Activated T-helper 2 cell treated with anti-CD3 and anti-CD28 coated beads, Interferon-gamma antibody, Interleukin-2, Interleukin-4, amounts not matched to agents 10 μg/mL and 5 μg/mL and 100 μg/mL, durations not matched to agents 14 hours and 24 hours and 36 hours (primary cell): Measurements from ENCODE around the gene TXNRD3. TPM values are rescaled to one million over a fixed set of nuclear protein-coding genes. Genes with fewer than 3 reads are reported as not detected.

Experiments used
- DNase-seq: peaks from one replicate; pipeline ENCODE4 v3.0.0; 2021; ENCODE audit warnings: low spot score
- H3K27ac Mint-ChIP-seq: one replicate; pipeline ENCODE4 v1.8.0; 2021; ENCODE audit warnings: mixed read lengths
- H3K27me3 Mint-ChIP-seq: one replicate; pipeline ENCODE4 v1.8.0; 2021; ENCODE audit warnings: low read depth, mixed read lengths
- H3K36me3 Mint-ChIP-seq: one replicate; pipeline ENCODE4 v1.8.0; 2021; ENCODE audit warnings: low read depth, mixed read lengths
- H3K4me1 Mint-ChIP-seq: one replicate; pipeline ENCODE4 v1.8.0; 2021; ENCODE audit warnings: low read depth, mixed read lengths
- H3K4me3 Mint-ChIP-seq: one replicate; pipeline ENCODE4 v1.8.0; 2021; ENCODE audit warnings: low read depth, mild to moderate bottlenecking, moderate library complexity, mixed read lengths
- H3K9me3 Mint-ChIP-seq: one replicate; pipeline ENCODE4 v1.8.0; 2021; ENCODE audit warnings: mixed read lengths
- intact Hi-C: fragments of 100-400 bp; cut with micrococcal nuclease; formaldehyde crosslinking; loops from one replicate; pipeline ENCODE4 v1.15.1; 2023
- total RNA-seq: library from RNA; stranded (reverse); gene quantifications from 2 replicates; pipeline ENCODE4 v1.2.3, GENCODE V29; 2022

TXNRD3 gene
- 0.96 and 1.3 TPM in 2 replicates for total RNA-seq

- H3K9me3 Mint-ChIP-seq, result no peaks in the 10 kb centered on the region
- H3K27ac Mint-ChIP-seq, result no peak within 1 kb of the TSS
- DNase-seq, result peak; percentile 37
- peak within 1 kb of the TSS; percentile 68 for H3K4me3 Mint-ChIP-seq
- peaks cover 39% of the 10 kb centered on the region for H3K27me3 Mint-ChIP-seq
- no peaks in the 10 kb centered on the region for H3K36me3 Mint-ChIP-seq
- intact Hi-C loops, result no loop called here
- H3K4me1 Mint-ChIP-seq, result peaks cover 4% of the 10 kb centered on the region
Measured at GRCh38 chr3:126654571-126655383, at the start of gene TXNRD3. Gene TXNRD3 (minus strand): TSS chr3:126655124.

GRCh38 chr3:126703512-126704493, 48.9 kb upstream of the TXNRD3 start, which contains the start of gene CHCHD6:
Gene CHCHD6 (plus strand): TSS chr3:126704240. CDS start chr3:126704313, 73 bp downstream.
- intact Hi-C loops, result loop anchor here (5.0 kb wide), 1 partner anchor 278 kb away; the partner anchor contains the start of gene PLXNA1
- Mint-ChIP-seq H3K27ac (peak within 1 kb of the TSS; percentile 80), H3K36me3 (no peaks in the 10 kb centered on the region)

GRCh38 chr3:126699011-126699410, 44.1 kb upstream of the TXNRD3 start:
- H3K36me3 Mint-ChIP-seq, result no peaks in the 10 kb centered on the region
- H3K27ac Mint-ChIP-seq, result no peak overlapping the region
- H3K4me1 Mint-ChIP-seq, result peaks cover 8% of the 10 kb centered on the region
- H3K4me3 Mint-ChIP-seq, result no peak overlapping the region
- no peaks in the 10 kb centered on the region for H3K9me3 Mint-ChIP-seq
- DNase-seq, result no peak
- intact Hi-C loops, result no loop called here
- peaks cover 50% of the 10 kb centered on the region for H3K27me3 Mint-ChIP-seq

More at GRCh38 chr3:126703512-126704493, 48.9 kb upstream of the TXNRD3 start, which contains the start of gene CHCHD6:
- Mint-ChIP-seq H3K9me3 (no peaks in the 10 kb centered on the region), H3K4me1 (peaks cover 15% of the 10 kb centered on the region), H3K27me3 (peaks cover 34% of the 10 kb centered on the region), H3K4me3 (peak within 1 kb of the TSS; percentile 97)
- DNase-seq, result peak; percentile 94

DNA sequence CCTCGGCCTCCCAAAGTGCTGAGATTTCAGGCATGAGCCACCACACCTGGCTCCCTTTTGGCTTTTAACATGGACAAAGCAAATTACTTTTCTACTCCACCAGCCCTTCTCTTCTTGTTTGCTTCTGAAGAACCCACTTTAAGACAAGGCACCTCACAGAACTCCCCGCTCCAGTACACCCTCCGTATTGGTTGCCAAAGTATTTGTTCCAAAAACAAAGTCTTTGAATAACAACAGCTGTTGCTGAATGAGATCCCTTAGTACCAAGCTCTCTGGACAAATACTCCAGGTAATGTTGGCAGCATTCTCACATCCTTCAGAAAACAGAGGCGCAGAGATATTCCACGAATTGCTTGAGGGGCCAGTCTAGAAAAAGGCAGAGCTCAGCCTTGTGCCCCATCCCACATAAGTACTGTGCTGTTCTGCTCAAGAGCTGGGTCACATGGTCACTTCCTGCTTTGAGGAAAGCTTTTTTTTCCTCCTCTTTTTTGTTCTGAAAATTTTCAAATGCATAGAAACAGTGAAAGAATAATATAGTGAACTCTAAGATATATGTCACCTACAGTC, 41.9 kb upstream of the TXNRD3 start:
- Mint-ChIP-seq H3K9me3 (no peaks in the 10 kb centered on the region), H3K4me1 (no peaks in the 10 kb centered on the region), H3K27me3 (peaks cover 44% of the 10 kb centered on the region), H3K36me3 (no peaks in the 10 kb centered on the region), H3K4me3 (no peak overlapping the region), H3K27ac (no peak overlapping the region)
- intact Hi-C loops, result no loop called here
- DNase-seq, result no peak

DNA sequence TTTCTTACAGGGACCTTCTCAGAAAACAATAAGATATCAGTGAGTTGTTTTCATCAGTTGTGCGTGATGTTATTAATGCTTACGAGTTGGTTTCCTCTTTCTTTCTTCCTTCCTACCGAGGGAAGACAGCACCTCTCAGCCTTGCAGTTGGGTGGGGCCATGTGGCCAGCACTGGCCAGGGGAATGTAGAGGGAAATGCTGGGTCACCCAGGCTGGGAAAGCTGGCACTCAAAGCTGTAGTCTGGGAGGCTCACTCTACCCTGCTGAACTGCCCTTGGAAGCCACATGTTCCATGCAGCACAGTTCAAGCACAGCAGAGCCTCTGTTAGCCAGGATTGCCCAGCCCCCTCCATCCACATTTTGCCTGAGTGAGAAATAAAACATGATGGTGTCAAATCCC, 39.0 kb upstream of the TXNRD3 start:
- H3K36me3 Mint-ChIP-seq, result no peaks in the 10 kb centered on the region
- no peak overlapping the region for H3K4me3 Mint-ChIP-seq
- H3K9me3 Mint-ChIP-seq, result no peaks in the 10 kb centered on the region
- H3K4me1 Mint-ChIP-seq, result no peaks in the 10 kb centered on the region
- no peak overlapping the region for H3K27ac Mint-ChIP-seq
- H3K27me3 Mint-ChIP-seq, result peaks cover 34% of the 10 kb centered on the region
- no peak for DNase-seq
- intact Hi-C loops, result no loop called here

- no peaks in the 10 kb centered on the region for H3K36me3 Mint-ChIP-seq
- DNase-seq, result no peak
- intact Hi-C loops, result no loop called here
Measured at GRCh38 chr3:126692858-126693257, 37.9 kb upstream of the TXNRD3 start.

GRCh38 chr3:126691765-126692164, 36.8 kb upstream of the TXNRD3 start:
- Mint-ChIP-seq H3K4me1 (no peaks in the 10 kb centered on the region), H3K9me3 (no peaks in the 10 kb centered on the region), H3K27me3 (peaks cover 27% of the 10 kb centered on the region), H3K36me3 (no peaks in the 10 kb centered on the region), H3K27ac (no peak overlapping the region), H3K4me3 (no peak overlapping the region)
- intact Hi-C loops, result no loop called here
- no peak for DNase-seq

More at GRCh38 chr3:126692858-126693257, 37.9 kb upstream of the TXNRD3 start:
- Mint-ChIP-seq H3K4me3 (no peak overlapping the region), H3K4me1 (no peaks in the 10 kb centered on the region), H3K9me3 (no peaks in the 10 kb centered on the region), H3K27ac (no peak overlapping the region), H3K27me3 (peaks cover 30% of the 10 kb centered on the region)

DNA sequence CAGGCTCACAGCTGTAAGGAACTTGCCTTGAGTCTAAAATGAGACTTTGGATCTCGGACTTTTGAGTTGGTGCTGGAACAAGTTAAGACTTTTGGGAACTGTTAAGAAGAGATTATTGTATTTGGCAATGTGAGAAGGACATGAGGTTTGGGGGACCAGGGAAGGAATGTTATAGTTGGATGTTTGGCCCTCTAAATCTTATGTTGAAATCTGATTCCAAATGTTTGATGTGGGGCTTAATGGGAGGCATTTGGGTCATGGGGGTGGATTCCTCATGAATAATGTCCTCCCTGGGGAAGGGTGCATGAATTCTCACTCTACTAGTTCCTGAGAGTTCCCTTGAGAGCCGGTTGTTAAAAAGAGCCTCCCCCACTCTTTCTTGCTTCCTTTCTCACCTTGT, 30.6 kb upstream of the TXNRD3 start:
- no peak for DNase-seq
- H3K27me3 Mint-ChIP-seq, result no peaks in the 10 kb centered on the region
- H3K27ac Mint-ChIP-seq, result no peak overlapping the region
- H3K4me3 Mint-ChIP-seq, result no peak overlapping the region
- no peaks in the 10 kb centered on the region for H3K4me1 Mint-ChIP-seq
- no peaks in the 10 kb centered on the region for H3K36me3 Mint-ChIP-seq
- intact Hi-C loops, result no loop called here
- no peaks in the 10 kb centered on the region for H3K9me3 Mint-ChIP-seq

GRCh38 chr3:126685021-126685420, 30.1 kb upstream of the TXNRD3 start:
- Mint-ChIP-seq H3K9me3 (no peaks in the 10 kb centered on the region), H3K4me3 (no peak overlapping the region), H3K36me3 (no peaks in the 10 kb centered on the region), H3K27me3 (no peaks in the 10 kb centered on the region), H3K4me1 (no peaks in the 10 kb centered on the region), H3K27ac (no peak overlapping the region)
- intact Hi-C loops, result no loop called here
- DNase-seq, result no peak

DNA sequence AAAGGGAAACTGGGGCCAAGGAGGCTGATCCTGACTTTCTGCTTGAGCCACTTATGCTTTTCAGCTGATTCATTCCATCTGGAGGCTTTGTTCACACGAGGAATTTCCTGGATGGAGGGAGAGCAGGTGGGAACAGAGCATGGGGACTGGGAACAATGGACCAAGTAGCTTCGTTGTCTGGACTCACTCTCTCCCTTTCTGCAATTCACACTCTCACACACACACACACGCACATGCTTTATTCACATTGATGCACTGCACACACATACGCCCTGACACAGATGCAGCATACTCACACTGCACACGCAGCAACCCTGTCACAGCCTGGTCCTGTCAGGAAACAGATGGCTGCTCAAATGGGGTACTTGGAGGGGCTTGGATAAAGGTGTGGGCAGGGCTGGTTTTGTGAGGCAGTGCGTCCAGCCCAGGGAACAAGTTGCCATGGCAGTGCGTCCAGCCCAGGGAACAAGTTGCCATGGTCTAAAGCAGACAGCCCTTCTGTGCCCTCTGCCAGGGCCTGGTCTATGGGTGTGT, 29.4 kb upstream of the TXNRD3 start:
- Mint-ChIP-seq H3K36me3 (no peaks in the 10 kb centered on the region), H3K4me3 (no peak overlapping the region), H3K27ac (no peak overlapping the region), H3K9me3 (no peaks in the 10 kb centered on the region), H3K27me3 (peaks cover 1% of the 10 kb centered on the region), H3K4me1 (no peaks in the 10 kb centered on the region)
- no peak for DNase-seq
- intact Hi-C loops, result no loop called here

DNA sequence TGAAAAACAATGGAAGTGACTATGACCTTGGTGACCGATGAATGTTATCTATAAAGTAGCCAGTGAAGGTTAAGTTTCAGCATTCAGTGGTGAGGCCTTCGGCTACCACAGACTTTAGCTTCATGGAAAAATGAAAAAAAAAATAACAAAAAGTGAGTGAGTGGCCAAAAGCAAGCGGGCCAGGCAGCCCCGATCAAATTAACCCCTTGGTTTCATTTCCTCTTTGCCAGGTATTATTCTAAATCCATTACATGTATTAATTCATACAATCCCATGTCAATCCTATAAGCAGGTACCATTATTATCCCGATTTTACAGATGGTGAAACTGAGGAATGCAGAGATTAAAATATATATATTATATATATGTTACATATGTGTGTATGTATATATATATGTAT, 28.1 kb upstream of the TXNRD3 start:
- H3K27me3 Mint-ChIP-seq, result peaks cover 4% of the 10 kb centered on the region
- no peak overlapping the region for H3K27ac Mint-ChIP-seq
- H3K36me3 Mint-ChIP-seq, result no peaks in the 10 kb centered on the region
- intact Hi-C loops, result no loop called here
- no peak overlapping the region for H3K4me3 Mint-ChIP-seq
- peaks cover 3% of the 10 kb centered on the region for H3K4me1 Mint-ChIP-seq
- DNase-seq, result no peak
- no peaks in the 10 kb centered on the region for H3K9me3 Mint-ChIP-seq

- intact Hi-C loops, result no loop called here
- Mint-ChIP-seq H3K27ac (no peak overlapping the region), H3K4me1 (peaks cover 3% of the 10 kb centered on the region), H3K9me3 (no peaks in the 10 kb centered on the region), H3K27me3 (peaks cover 4% of the 10 kb centered on the region), H3K4me3 (no peak overlapping the region), H3K36me3 (no peaks in the 10 kb centered on the region)
- no peak for DNase-seq
Measured at GRCh38 chr3:126682009-126682408, 27.1 kb upstream of the TXNRD3 start.
